Loucy (cell line): Measurements from ENCODE around the gene NUDT13.

ENCODE experiments used
- H2AFZ ChIP-seq: fragments of 200-600 bp; sonication (generic); 2 replicates; pipeline ENCODE4 v1.6.0; 2016; ENCODE audit warnings: antibody characterized with exemption, mild to moderate bottlenecking, low read length, moderate library complexity
- H3F3A ChIP-seq: fragments of 200-600 bp; 2 replicates; pipeline ENCODE4 v1.6.0; 2016; ENCODE audit warnings: antibody characterized with exemption, low read depth, mild to moderate bottlenecking
- H3K27me3 ChIP-seq: fragments of 200-600 bp; sonication (generic); 2 replicates; pipeline ENCODE4 v1.6.1; 2014; ENCODE audit warnings: low read length, mild to moderate bottlenecking; ENCODE audit not compliant: insufficient read depth, poor library complexity, severe bottlenecking
- H3K36me3 ChIP-seq: fragments of 200-600 bp; sonication (generic); 2 replicates; pipeline ENCODE4 v1.6.1; 2016; ENCODE audit warnings: low read length; ENCODE audit not compliant: insufficient read depth
- H3K4me1 ChIP-seq: fragments of 200-600 bp; sonication (generic); 2 replicates; pipeline ENCODE4 v1.5.1; 2014; ENCODE audit warnings: low read length, mild to moderate bottlenecking; ENCODE audit not compliant: insufficient read depth, poor library complexity, severe bottlenecking
- H3K4me2 ChIP-seq: fragments of 200-600 bp; sonication (generic); 2 replicates; pipeline ENCODE4 v1.6.0; 2014; ENCODE audit warnings: antibody characterized with exemption, low read length, low read depth, mild to moderate bottlenecking; ENCODE audit not compliant: poor library complexity, severe bottlenecking
- H3K4me3 ChIP-seq: fragments of 200-600 bp; sonication (generic); 2 replicates; pipeline ENCODE4 v1.5.1; 2014; ENCODE audit warnings: low read length, mild to moderate bottlenecking, mixed read lengths; ENCODE audit not compliant: poor library complexity, severe bottlenecking
- H3K79me2 ChIP-seq: fragments of 200-600 bp; sonication (generic); 2 replicates; pipeline ENCODE4 v1.6.1; 2014; ENCODE audit warnings: low read length; ENCODE audit not compliant: insufficient read depth
- H3K9ac ChIP-seq: fragments of 200-600 bp; sonication (generic); 2 replicates; pipeline ENCODE4 v1.6.0; 2014; ENCODE audit warnings: mild to moderate bottlenecking, low read depth, low read length, moderate library complexity; ENCODE audit not compliant: poor library complexity, severe bottlenecking
- H3K9me2 ChIP-seq: fragments of 200-600 bp; sonication (generic); replicated peaks from 2 replicates; pipeline ENCODE4 v1.6.1; 2016; ENCODE audit warnings: low read depth, low read length, mixed read lengths
- H3K9me3 ChIP-seq: fragments of 200-600 bp; sonication (generic); 2 replicates; pipeline ENCODE4 v1.6.1; 2014; ENCODE audit warnings: mild to moderate bottlenecking, antibody characterized with exemption, low read length, low read depth; ENCODE audit not compliant: insufficient read depth
- H4K20me1 ChIP-seq: fragments of 200-600 bp; sonication (generic); 2 replicates; pipeline ENCODE4 v1.6.0; 2014; ENCODE audit warnings: antibody characterized with exemption, low read length, mild to moderate bottlenecking; ENCODE audit not compliant: insufficient read depth, poor library complexity, severe bottlenecking
- CTCF ChIP-seq: fragments of 200-600 bp; sonication (generic); conservative IDR thresholded peaks from 2 replicates; pipeline ENCODE4 v1.5.1; 2014; ENCODE audit warnings: mild to moderate bottlenecking, antibody characterized with exemption, low read length
- EZH2phosphoT487 ChIP-seq: fragments of 200-600 bp; IDR thresholded peaks from 2 replicates; pipeline ENCODE4 v1.6.1; 2018; ENCODE audit warnings: antibody characterized with exemption, mild to moderate bottlenecking, moderate library complexity, borderline replicate concordance

Gene NUDT13

GRCh38 chr10:73166972-73167371 is 56.7 kb downstream of the NUDT13 start:
- peak overlapping the region; percentile 89 for H3K4me2 ChIP-seq
- no peak overlapping the region for H2AFZ ChIP-seq
- H3K4me3 ChIP-seq = peak overlapping the region; percentile 96
- peak overlapping the region; percentile 88 for H3K9ac ChIP-seq
- H3K9me2 ChIP-seq = no peaks in the 10 kb centered on the region
- no peaks in the 10 kb centered on the region for H3K27me3 ChIP-seq
- H3F3A ChIP-seq = peaks cover 3% of the 10 kb centered on the region; the same call in 1 of the 2 replicates
- peaks cover 21% of the 10 kb centered on the region for H4K20me1 ChIP-seq
- peaks cover 65% of the 10 kb centered on the region for H3K79me2 ChIP-seq
- TF ChIP-seq EZH2phosphoT487 (no peak), CTCF (no peak)
- H3K4me1 ChIP-seq = peaks cover 41% of the 10 kb centered on the region
- no peaks in the 10 kb centered on the region for H3K36me3 ChIP-seq
- no peaks in the 10 kb centered on the region for H3K9me3 ChIP-seq

DNA sequence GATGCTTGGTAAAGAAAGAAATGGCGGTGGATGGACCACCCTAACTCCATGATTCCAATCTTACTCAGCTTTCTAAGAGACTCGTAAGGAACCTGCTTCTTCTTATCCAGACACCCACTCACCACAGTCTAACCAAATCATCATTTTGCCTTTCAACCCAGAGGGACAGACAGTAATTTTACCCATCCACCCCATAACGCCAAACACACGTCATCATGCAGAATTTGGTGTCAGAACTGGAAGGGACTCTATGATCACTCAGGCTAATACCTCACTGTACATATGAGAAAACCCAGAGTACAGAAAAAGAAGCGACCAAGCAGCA is 57.2 kb downstream of the NUDT13 start:
- H3K36me3 ChIP-seq = no peaks in the 10 kb centered on the region
- peak overlapping the region; percentile 96 for H3K4me3 ChIP-seq
- peaks cover 60% of the 10 kb centered on the region for H3K79me2 ChIP-seq
- TF ChIP-seq EZH2phosphoT487 = no peak
- no peak for TF ChIP-seq CTCF
- peak overlapping the region; percentile 88 for H3K9ac ChIP-seq
- H3K27me3 ChIP-seq = no peaks in the 10 kb centered on the region
- H3F3A ChIP-seq = peaks cover 3% of the 10 kb centered on the region; the same call in 1 of the 2 replicates
- H3K9me3 ChIP-seq = no peaks in the 10 kb centered on the region
- peak overlapping the region; percentile 89 for H3K4me2 ChIP-seq
- peak overlapping the region; percentile 90 for H2AFZ ChIP-seq
- no peaks in the 10 kb centered on the region for H3K9me2 ChIP-seq
- H3K4me1 ChIP-seq = peaks cover 37% of the 10 kb centered on the region
- H4K20me1 ChIP-seq = peaks cover 21% of the 10 kb centered on the region

GRCh38 chr10:73167783-73168464 is 57.7 kb downstream of the NUDT13 start, which contains the start of the genes ECD and FAM149B1:
ECD (minus strand) TSS chr10:73168008; CDS start chr10:73163937, 4,071 bp downstream.
FAM149B1 (plus strand) TSS chr10:73168119; CDS start chr10:73168340, 221 bp downstream.
- Histone ChIP-seq H3K9ac (peak within 1 kb of the TSS; percentile 88), H2AFZ (peak within 1 kb of the TSS; percentile 90), H3K9me3 (no peaks in the 10 kb centered on the region), H4K20me1 (peaks cover 16% of the 10 kb centered on the region), H3F3A (peaks cover 3% of the 10 kb centered on the region; the same call in 1 of the 2 replicates), H3K4me1 (peaks cover 32% of the 10 kb centered on the region), H3K4me2 (peak within 1 kb of the TSS; percentile 100), H3K9me2 (no peaks in the 10 kb centered on the region), H3K36me3 (no peaks in the 10 kb centered on the region), H3K4me3 (peak within 1 kb of the TSS; percentile 96), H3K27me3 (no peaks in the 10 kb centered on the region), H3K79me2 (peaks cover 55% of the 10 kb centered on the region)
- TF ChIP-seq CTCF (0 out of 2 replicates have a peak, but pooled peaks have one; percentile 11), EZH2phosphoT487 (no peak)
